Measurements from ENCODE around the gene TRIM17.

DNA sequence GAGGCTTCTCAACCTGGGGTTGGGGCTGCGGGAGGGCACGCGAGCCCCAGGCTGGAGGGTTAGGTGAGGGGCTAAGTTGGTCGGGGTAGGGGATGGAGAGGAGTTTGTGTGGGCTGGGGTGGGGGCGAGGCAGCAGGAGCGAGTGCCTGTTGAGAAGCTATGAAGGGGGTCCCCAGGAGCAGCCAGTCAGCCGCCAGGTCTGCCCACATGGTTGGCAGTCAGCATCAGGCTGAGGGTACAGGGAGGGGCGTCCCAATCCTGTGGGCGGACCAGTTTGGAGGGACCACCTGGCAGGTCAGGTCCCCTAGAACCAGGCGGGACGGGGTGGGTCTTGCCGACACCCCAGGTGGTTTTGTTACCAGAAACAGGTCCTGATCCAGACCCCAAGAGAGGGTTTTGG lies 400 bp upstream of the TRIM17 start:
- TF ChIP-seq ZNF274 (IDR thresholded peaks at IDR 0.05; ENCODE audit: low read depth, low read length), result no peak
- TF ChIP-seq YY1 (IDR thresholded peaks at IDR 0.05; ENCODE audit: insufficient read depth, insufficient read length), result no peak
- TF ChIP-seq SUZ12 (IDR thresholded peaks at IDR 0.05; ENCODE audit: extremely low read depth, insufficient read depth, insufficient read length), result no peak
